Cardiac fibroblast (primary cell): ENCODE measurements around the gene SOBP.

ENCODE experiments used
- DNase-seq, 2 donors: peaks; one replicate each; pipeline versions ENCODE4 v3.0.0 to v3.0.0-alpha.2; 2010; ENCODE audit warnings: low read depth in 2 of 2
- H3K4me3 ChIP-seq, 2 donors: replicated peaks in 1 of 2; 1 replicate in 1 of 2; 2 replicates in 1 of 2; pipeline ENCODE4 v1.5.1; 2011; ENCODE audit warnings: low read depth in 2 of 2, low read length in 2 of 2, mild to moderate bottlenecking in 2 of 2, moderate library complexity in 1 of 2
- TF ChIP-seq, protein P1 (sequence below): IDR thresholded peaks from one replicate; pipeline ENCODE4 v1.5.1; 2011; ENCODE audit warnings: low read depth, mild to moderate bottlenecking, low read length, inconsistent platforms

The SOBP gene

DNA sequence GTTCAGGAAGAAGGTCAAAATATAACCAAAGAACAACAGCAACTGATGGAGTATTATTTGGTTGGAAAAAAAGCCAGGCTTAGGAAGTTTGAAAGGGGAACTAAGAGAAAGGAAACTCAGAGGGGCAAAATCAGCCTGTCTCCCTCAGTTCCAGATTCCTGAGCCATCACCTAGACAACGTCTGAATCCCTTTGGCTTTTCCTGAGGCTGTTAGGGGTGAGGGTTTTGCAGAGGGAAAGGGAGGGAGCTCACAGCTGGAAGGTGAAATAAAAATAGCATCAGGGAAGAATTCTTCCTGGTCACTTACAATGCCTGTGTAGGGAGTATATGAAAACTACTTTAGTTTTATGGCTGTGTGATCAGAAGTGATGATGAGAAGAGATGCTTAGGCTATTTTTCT, 100.5 kb downstream of the SOBP start:
- DNase-seq, result no peak
- no peak overlapping the region for H3K4me3 ChIP-seq
- TF ChIP-seq, protein P1, sequence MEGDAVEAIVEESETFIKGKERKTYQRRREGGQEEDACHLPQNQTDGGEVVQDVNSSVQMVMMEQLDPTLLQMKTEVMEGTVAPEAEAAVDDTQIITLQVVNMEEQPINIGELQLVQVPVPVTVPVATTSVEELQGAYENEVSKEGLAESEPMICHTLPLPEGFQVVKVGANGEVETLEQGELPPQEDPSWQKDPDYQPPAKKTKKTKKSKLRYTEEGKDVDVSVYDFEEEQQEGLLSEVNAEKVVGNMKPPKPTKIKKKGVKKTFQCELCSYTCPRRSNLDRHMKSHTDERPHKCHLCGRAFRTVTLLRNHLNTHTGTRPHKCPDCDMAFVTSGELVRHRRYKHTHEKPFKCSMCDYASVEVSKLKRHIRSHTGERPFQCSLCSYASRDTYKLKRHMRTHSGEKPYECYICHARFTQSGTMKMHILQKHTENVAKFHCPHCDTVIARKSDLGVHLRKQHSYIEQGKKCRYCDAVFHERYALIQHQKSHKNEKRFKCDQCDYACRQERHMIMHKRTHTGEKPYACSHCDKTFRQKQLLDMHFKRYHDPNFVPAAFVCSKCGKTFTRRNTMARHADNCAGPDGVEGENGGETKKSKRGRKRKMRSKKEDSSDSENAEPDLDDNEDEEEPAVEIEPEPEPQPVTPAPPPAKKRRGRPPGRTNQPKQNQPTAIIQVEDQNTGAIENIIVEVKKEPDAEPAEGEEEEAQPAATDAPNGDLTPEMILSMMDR, result no peak

DNA sequence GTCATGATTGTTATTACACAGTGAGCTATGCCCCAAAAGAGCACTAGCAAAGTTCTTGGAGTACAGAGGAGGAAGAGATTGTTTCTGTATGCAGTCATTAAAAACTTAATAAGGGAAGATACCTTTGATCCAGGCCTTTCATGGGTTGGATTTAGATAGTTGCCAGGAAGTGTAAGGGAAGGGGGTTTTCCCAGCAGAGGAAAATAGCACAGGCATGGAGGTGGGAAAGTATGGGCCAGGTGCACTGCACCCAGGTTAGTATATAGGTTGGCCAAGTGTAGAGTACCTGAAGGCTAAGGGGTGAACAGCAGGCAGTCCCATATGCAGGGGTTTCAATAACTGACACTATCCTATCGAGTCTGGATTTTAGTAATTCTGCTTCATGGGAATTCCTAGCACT, 101.4 kb downstream of the SOBP start:
- DNase-seq, result no peak
- H3K4me3 ChIP-seq, result no peak overlapping the region
- TF ChIP-seq, protein P1, result no peak

DNA sequence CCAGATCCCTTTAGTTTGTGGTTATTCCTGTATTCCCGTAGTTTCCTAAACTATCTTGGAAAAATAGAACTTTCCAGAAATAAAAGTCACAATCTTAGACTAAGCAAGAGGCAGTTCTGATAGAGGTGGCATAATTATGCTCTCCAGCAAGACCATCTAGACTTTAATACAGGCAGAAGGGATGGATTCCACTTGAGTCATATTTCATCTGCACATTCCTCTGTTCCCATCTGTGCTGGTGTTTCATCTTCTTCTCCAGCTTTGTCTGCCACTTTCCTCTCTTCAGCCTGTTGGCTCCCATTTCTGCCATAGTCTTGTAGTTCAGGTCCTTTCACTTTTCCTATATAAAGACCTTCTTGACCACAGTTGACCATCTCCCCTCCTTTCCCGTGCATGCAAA, 102.9 kb downstream of the SOBP start:
- TF ChIP-seq, protein P1, result no peak
- H3K4me3 ChIP-seq, result no peak overlapping the region
- peak in 1 of 2 donors; percentile 17 for DNase-seq

DNA sequence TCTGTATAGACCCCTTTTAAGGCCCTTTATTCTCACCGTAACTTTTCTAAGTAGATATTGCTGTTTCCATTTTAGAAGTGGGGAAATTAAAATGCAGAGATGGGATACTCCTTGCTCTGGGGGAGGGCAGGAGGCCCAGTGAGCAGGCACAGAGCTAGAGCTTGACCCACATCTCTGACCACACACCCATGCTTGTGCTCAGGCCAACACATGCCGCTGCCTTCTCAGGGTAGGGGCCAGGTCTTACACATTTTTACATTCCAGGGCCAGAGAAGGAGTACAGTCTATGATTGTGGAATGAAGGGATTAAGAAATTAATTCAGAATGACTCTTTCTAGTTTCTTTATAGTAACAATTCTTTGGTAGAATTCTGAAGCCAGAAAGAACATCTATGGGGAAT, 104.8 kb downstream of the SOBP start:
- TF ChIP-seq, protein P1, result no peak
- no peak overlapping the region for H3K4me3 ChIP-seq
- DNase-seq, result peak; percentile 14 to 51

DNA sequence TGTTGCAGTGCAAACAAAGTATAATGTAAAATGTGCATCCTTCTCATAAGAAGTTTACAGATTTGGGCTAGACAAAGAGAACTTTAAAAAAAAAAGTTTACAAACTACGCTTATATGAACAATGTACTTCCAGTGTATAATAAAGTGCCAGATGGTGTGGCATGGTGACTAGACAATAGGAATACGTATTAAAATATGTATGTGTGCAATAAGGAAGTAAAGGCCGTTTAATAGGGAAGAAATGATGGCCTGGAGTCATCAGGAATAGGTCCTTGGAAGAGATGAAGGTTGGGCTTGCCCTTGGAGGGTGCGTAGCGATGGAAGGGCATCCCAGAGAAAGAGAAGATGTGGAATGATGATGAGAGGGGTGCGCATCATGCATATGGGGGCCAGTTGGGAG, 108.2 kb downstream of the SOBP start:
- TF ChIP-seq, protein P1, result no peak

DNA sequence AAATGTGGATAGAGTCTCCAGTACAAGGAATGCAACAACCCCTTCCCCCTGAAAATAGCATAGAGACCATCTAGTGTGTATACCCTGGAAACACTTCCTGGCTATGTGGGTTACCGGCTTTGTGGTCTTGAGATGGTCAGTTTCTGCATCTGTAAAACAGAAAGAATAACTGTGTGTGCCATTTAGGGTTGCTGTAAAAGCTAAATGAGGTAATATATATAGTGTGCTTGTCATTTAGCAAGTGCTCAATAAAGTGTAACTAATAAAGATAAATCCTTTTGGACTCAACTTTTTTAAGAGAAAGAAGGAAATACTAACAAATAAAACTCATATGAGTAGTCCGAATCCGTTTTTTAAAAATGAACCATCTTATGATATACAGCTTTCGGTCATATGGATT, 109.1 kb downstream of the SOBP start:
- H3K4me3 ChIP-seq, result no peak overlapping the region
- TF ChIP-seq, protein P1, result no peak
- no peak for DNase-seq

More for the DNA sequence above, 108.2 kb downstream of the SOBP start:
- no peak for DNase-seq
- H3K4me3 ChIP-seq, result no peak overlapping the region

DNA sequence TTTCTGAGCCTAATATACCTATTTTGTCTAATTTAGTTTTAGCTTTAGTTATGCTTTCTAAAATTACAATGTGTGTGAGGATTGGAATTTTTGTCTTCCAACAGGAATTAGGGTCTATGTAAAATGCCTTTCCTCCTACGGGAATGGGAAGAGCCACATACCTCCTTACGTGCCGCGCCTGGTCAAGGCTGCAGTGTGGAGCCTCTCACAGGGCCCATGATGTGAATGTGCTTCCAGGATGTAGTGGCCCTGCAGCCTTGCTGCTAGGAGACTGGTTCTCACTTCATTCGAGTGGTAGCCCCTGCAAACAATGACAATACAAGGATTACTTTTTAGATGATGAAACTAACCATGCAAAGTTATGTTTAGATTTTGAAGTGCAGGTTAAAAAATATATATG, 110.2 kb downstream of the SOBP start:
- TF ChIP-seq, protein P1, result no peak
- DNase-seq, result no peak

More for the DNA sequence above, 110.2 kb downstream of the SOBP start:
- no peak overlapping the region for H3K4me3 ChIP-seq
